HEK293 (cell line): ENCODE data around the gene WNT11.
A peak's percentile ranks its signal among the peaks of the same experiment; 100 is the strongest.

Experiments used
- CTCF ChIA-PET: fragments of 350-600 bp; formaldehyde crosslinking; extraction: SDS; loops from one replicate; lab custom pipeline; 2021; ENCODE audit warnings: antibody characterized with exemption; lab: Yijun Ruan, JAX
- POLR2A ChIA-PET: fragments of 300-600 bp; formaldehyde crosslinking; extraction: SDS; loops from one replicate; lab custom pipeline; 2020; ENCODE audit warnings: antibody characterized with exemption, inconsistent platforms; lab: Yijun Ruan, JAX
- H3K27ac ChIP-seq: fragments of 200-500 bp; sonication (Bioruptor generic); 2 replicates; pipeline ENCODE4 v1.5.1; 2014; ENCODE audit warnings: low read depth, low read length, control low read depth, inconsistent platforms; ENCODE audit errors: extremely low read depth
- H3K36me3 ChIP-seq, 2 experiments: fragments of 200-500 bp in 1 of 2; sonication (Bioruptor generic) in 1 of 2; 1 replicate in 1 of 2; 2 replicates in 1 of 2; pipeline ENCODE4 v1.5.1; 2014 to 2017; ENCODE audit warnings: inconsistent platforms in 2 of 2, low read length in 2 of 2; ENCODE audit not compliant: control insufficient read depth in 2 of 2, insufficient read depth in 1 of 2
- H3K4me1 ChIP-seq: fragments of 200-500 bp; sonication (Bioruptor generic); 2 replicates; pipeline ENCODE4 v1.5.1; 2014; ENCODE audit warnings: mild to moderate bottlenecking, low read length, inconsistent platforms; ENCODE audit not compliant: control insufficient read depth, insufficient read depth
- H3K4me3 ChIP-seq: 2 replicates; pipeline ENCODE4 v1.5.1; 2011; ENCODE audit warnings: low read depth, mild to moderate bottlenecking, control low read depth, low read length, moderate library complexity
- H3K9me3 ChIP-seq: fragments of 200-500 bp; sonication (Bioruptor generic); 2 replicates; pipeline ENCODE4 v1.5.1; 2014; ENCODE audit warnings: low read depth, low read length, inconsistent platforms; ENCODE audit not compliant: control insufficient read depth, insufficient read depth
- AEBP2 ChIP-seq: fragments of 450-650 bp; formaldehyde crosslinking; IDR thresholded peaks from 2 replicates; pipeline ENCODE4 v1.5.1; 2016; ENCODE audit warnings: missing biosample characterization, missing genetic modification characterization, borderline replicate concordance
- BCL11B ChIP-seq: fragments of 450-650 bp; formaldehyde crosslinking; IDR thresholded peaks from 2 replicates; pipeline ENCODE4 v1.5.1; 2016; ENCODE audit warnings: low read depth, missing biosample characterization, missing genetic modification characterization
- BCL6B ChIP-seq: fragments of 450-650 bp; formaldehyde crosslinking; IDR thresholded peaks from 2 replicates; pipeline ENCODE4 v1.5.1; 2017; ENCODE audit warnings: missing biosample characterization, missing genetic modification characterization
- EGR2 ChIP-seq: fragments of 450-650 bp; formaldehyde crosslinking; IDR thresholded peaks from 2 replicates; pipeline ENCODE4 v1.5.1; 2016; ENCODE audit warnings: low read depth, missing biosample characterization, missing genetic modification characterization
- ELK4 ChIP-seq: IDR thresholded peaks from 2 replicates; pipeline ENCODE4 v1.6.1; 2011; ENCODE audit warnings: mild to moderate bottlenecking, low read depth, low read length, borderline replicate concordance
- KLF1 ChIP-seq: fragments of 450-650 bp; formaldehyde crosslinking; IDR thresholded peaks from 2 replicates; pipeline ENCODE4 v1.5.1; 2016; ENCODE audit warnings: missing biosample characterization, missing genetic modification characterization
- KLF10 ChIP-seq: fragments of 450-650 bp; IDR thresholded peaks from 2 replicates; pipeline ENCODE4 v1.5.1; 2018; ENCODE audit warnings: missing biosample characterization, mild to moderate bottlenecking, missing genetic modification characterization
- KLF16 ChIP-seq: fragments of 450-650 bp; formaldehyde crosslinking; IDR thresholded peaks from 2 replicates; pipeline ENCODE4 v1.5.1; 2017; ENCODE audit warnings: missing biosample characterization, missing genetic modification characterization
- KLF8 ChIP-seq: fragments of 450-650 bp; formaldehyde crosslinking; IDR thresholded peaks from 2 replicates; pipeline ENCODE4 v1.5.1; 2016; ENCODE audit warnings: missing biosample characterization, missing genetic modification characterization
- SP3 ChIP-seq: fragments of 450-650 bp; formaldehyde crosslinking; IDR thresholded peaks from 2 replicates; pipeline ENCODE4 v1.5.1; 2016; ENCODE audit warnings: missing biosample characterization, missing genetic modification characterization
- SP7 ChIP-seq: fragments of 450-650 bp; formaldehyde crosslinking; IDR thresholded peaks from 2 replicates; pipeline ENCODE4 v1.5.1; 2016; ENCODE audit warnings: missing biosample characterization, missing genetic modification characterization
- YY1 ChIP-seq: fragments of 450-650 bp; formaldehyde crosslinking; IDR thresholded peaks from 2 replicates; pipeline ENCODE4 v1.5.1; 2018; ENCODE audit warnings: missing biosample characterization, missing genetic modification characterization
- ZBTB10 ChIP-seq: fragments of 450-650 bp; formaldehyde crosslinking; IDR thresholded peaks from 2 replicates; pipeline ENCODE4 v1.5.1; 2016; ENCODE audit warnings: missing biosample characterization, missing genetic modification characterization
- ZNF24 ChIP-seq: fragments of 450-650 bp; formaldehyde crosslinking; IDR thresholded peaks from 2 replicates; pipeline ENCODE4 v1.5.1; 2016; ENCODE audit warnings: missing biosample characterization, missing genetic modification characterization
- ZNF311 ChIP-seq: fragments of 450-650 bp; formaldehyde crosslinking; IDR thresholded peaks from 2 replicates; pipeline ENCODE4 v1.5.1; 2017; ENCODE audit warnings: missing biosample characterization, missing genetic modification characterization, borderline replicate concordance
- ZNF335 ChIP-seq: fragments of 450-650 bp; formaldehyde crosslinking; conservative IDR thresholded peaks from 2 replicates; pipeline ENCODE4 v1.5.1; 2016; ENCODE audit warnings: missing biosample characterization, missing genetic modification characterization
- ZNF580 ChIP-seq: fragments of 450-650 bp; formaldehyde crosslinking; IDR thresholded peaks from 2 replicates; pipeline ENCODE4 v1.5.1; 2016; ENCODE audit warnings: missing biosample characterization, missing genetic modification characterization
- ZNF623 ChIP-seq: fragments of 450-650 bp; formaldehyde crosslinking; IDR thresholded peaks from 2 replicates; pipeline ENCODE4 v1.5.1; 2016; ENCODE audit warnings: missing biosample characterization, missing genetic modification characterization
- ZNF629 ChIP-seq: fragments of 450-650 bp; formaldehyde crosslinking; IDR thresholded peaks from 2 replicates; pipeline ENCODE4 v1.5.1; 2017; ENCODE audit warnings: missing biosample characterization, missing genetic modification characterization
- ZNF777 ChIP-seq: fragments of 450-650 bp; formaldehyde crosslinking; IDR thresholded peaks from 2 replicates; pipeline ENCODE4 v1.5.1; 2017; ENCODE audit warnings: missing biosample characterization, missing genetic modification characterization, borderline replicate concordance
- ZNF837 ChIP-seq: fragments of 450-650 bp; formaldehyde crosslinking; IDR thresholded peaks from 2 replicates; pipeline ENCODE4 v1.5.1; 2016; ENCODE audit warnings: missing biosample characterization, missing genetic modification characterization
- ZSCAN30 ChIP-seq: fragments of 450-650 bp; IDR thresholded peaks from 2 replicates; pipeline ENCODE4 v1.5.1; 2018; ENCODE audit warnings: missing biosample characterization, mild to moderate bottlenecking, missing genetic modification characterization, moderate library complexity
- ZXDB ChIP-seq: fragments of 450-650 bp; formaldehyde crosslinking; IDR thresholded peaks from 2 replicates; pipeline ENCODE4 v1.5.1; 2016; ENCODE audit warnings: missing biosample characterization, missing genetic modification characterization

WNT11 gene

GRCh38 chr11:76208438-76209374 lies 2.4 kb upstream of the WNT11 start (continued):
- TF ChIP-seq ZNF629 (peak; percentile 36; the same call in 1 of the 2 replicates), ZSCAN30 (tag by site-specific recombination) (peak; percentile 91), ZNF580 (no peak), SP3 (tag by site-specific recombination) (peak; percentile 52), ZBTB10 (tag by site-specific recombination) (peak; percentile 91), BCL6B (tag by site-specific recombination) (no peak), ZNF777 (tag by site-specific recombination) (0 out of 2 replicates have a peak, but pooled peaks have one; percentile 54), BCL11B (tag by site-specific recombination) (peak; percentile 97)
- TF ChIP-seq, all 188 proteins: peak for 39

- POLR2A ChIA-PET, result interaction anchor here (0.8 to 1.8 kb wide), 4 partner anchors 28 to 393 kb away, joined by 3 to 9 read pairs (median 6); partner anchors contain the start of gene UVRAG
- H3K36me3 ChIP-seq, result peaks cover 0 to 6% of the 10 kb centered on the region in 2 experiments; a peak in 1 of 3 replicates
- peak overlapping the region; percentile 46 for H3K4me3 ChIP-seq
- CTCF ChIA-PET, result interaction anchor here (0.7 to 3.7 kb wide), 45 partner anchors 9 to 556 kb away, joined by 3 to 68 read pairs (median 4); partner anchors contain the start of gene GVQW3
- no peaks in the 10 kb centered on the region for H3K9me3 ChIP-seq
- no peak overlapping the region; the same call in 1 of the 2 replicates for H3K27ac ChIP-seq
- no peaks in the 10 kb centered on the region; the same call in 1 of the 2 replicates for H3K4me1 ChIP-seq
- no peak for TF ChIP-seq ZNF623 (tag by site-specific recombination)
- TF ChIP-seq KLF1 (tag by site-specific recombination), result peak; percentile 21; the same call in 1 of the 2 replicates
- TF ChIP-seq KLF16 (tag by site-specific recombination), result peak; percentile 53; the same call in 1 of the 2 replicates
- peak; percentile 81 for TF ChIP-seq ZSCAN30 (tag by site-specific recombination)
- TF ChIP-seq SP7 (tag by site-specific recombination), result peak; percentile 35; the same call in 1 of the 2 replicates
- TF ChIP-seq ZNF24 (tag by site-specific recombination), result peak; percentile 88
- TF ChIP-seq KLF8 (tag by site-specific recombination), result peak; percentile 55; the same call in 1 of the 2 replicates
- TF ChIP-seq EGR2 (tag by site-specific recombination), result no peak
- TF ChIP-seq ZXDB, result 0 out of 2 replicates have a peak, but pooled peaks have one; percentile 13
- peak; percentile 74 for TF ChIP-seq ZNF335 (tag by site-specific recombination)
- no peak for TF ChIP-seq YY1 (tag by site-specific recombination)
- TF ChIP-seq AEBP2 (tag by site-specific recombination), result no peak
- TF ChIP-seq KLF10 (tag by site-specific recombination), result peak; percentile 45; the same call in 1 of the 2 replicates
- no peak for TF ChIP-seq ZNF837 (tag by site-specific recombination)
- TF ChIP-seq ZNF311 (tag by site-specific recombination), result no peak
- no peak for TF ChIP-seq ELK4
These were observed 1.5 kb upstream of the WNT11 start for GRCh38 chr11:76207642-76208401.
